Non-pigmented ciliary epithelial cell (primary cell): ENCODE measurements around the gene CHST6.
A peak's percentile ranks its signal among the peaks of the same experiment; 100 is the strongest.
"Not testable (repeated sequence)": the region's sequence is repeated elsewhere in the genome, so short reads cannot be mapped to it uniquely, and the experiment has no call there.

Experiments used
- DNase-seq: peaks from one replicate; pipeline ENCODE4 v3.0.0-alpha.2; 2010; ENCODE audit warnings: low read depth

CHST6 gene

DNA sequence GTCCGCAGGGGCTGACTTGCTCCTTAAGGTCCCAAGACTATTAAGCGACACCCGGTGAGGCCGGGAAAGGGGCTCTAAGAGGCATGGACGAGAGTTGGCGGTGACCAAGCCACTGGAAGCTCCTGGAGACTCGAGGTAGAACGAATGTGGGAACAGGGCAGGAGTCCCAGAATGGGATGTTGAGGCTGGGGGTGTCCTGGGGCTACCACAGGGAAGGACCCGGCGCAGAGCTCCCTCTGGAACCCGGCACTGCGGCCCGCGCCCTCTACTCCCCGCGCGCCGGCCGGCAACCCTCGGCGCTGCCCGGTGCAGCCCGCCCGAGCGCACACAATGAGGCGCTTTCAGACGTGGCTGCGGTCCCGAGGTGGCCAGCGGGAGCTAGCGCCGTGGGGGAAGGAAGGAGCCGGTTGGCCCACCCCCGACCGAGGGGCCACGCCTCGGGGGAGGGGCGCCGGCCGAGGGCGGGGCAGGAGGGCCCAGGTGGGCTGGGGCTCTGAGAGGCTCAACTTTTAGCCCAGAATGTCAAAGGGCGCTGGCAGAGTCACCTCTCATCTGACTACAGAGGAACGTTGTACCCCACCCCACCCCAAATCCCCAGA is at the start of gene CHST6:
TSS of gene CHST6 (minus strand) at position 366 of the 599 bp plus-strand sequence. CDS start 15,613 bp downstream, outside the sequence.
- no peak for DNase-seq

GRCh38 chr16:75542462-75542861 is 47.2 kb upstream of the CHST6 start:
- not testable (repeated sequence) for DNase-seq

DNA sequence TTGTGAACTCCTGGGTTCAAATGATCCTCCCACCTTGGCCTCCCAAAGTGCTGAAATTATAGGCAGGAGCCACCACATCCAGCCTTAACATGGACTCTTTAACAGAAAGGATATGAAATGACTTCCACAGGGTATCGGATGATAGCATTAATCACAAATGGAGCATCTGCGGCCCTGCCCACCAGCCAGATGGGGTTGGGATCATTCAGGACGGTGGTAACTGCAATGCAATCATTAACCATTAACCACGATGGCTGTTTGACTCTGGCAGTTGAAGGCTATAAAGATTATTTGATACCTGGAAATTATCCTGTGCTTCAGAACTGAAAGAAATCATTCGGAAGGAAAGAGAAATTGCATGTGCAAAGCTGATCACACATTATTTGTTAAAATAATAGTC is 46.0 kb upstream of the CHST6 start:
- DNase-seq, result no peak

DNA sequence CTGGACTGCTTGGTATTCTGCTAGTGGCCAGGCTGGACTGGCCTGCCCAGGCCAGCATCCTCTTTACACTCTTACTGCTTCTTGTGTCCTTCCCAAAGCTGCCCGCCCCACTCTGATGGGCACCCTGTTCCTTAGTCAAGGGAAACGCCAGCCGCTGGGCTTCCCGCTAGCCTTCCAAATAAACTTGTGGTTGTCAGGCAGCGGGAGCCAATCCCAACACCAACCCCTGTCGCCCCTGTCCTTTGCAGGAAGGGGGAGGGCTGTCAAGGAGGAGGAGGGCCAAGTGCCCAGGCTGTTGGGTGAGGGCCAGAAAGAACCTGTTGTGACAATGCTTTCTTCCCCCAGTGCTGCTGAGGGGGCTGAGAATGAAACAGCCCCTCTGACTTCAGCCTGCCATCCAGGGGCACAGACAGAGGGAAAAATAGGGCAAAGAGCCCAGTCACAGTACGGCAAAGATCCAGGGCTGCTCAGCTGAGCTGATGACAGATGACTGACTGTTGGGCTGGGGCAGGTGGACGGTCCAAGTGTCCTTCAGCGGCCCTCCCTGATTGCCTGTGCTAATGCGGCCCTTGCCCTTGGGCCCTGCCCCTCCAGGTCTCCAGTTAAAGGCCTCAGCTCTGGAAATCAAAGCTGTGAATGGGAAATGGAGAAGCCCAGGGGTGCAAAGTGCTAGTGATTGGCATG is 43.8 kb upstream of the CHST6 start:
- DNase-seq, result not testable (repeated sequence)

DNA sequence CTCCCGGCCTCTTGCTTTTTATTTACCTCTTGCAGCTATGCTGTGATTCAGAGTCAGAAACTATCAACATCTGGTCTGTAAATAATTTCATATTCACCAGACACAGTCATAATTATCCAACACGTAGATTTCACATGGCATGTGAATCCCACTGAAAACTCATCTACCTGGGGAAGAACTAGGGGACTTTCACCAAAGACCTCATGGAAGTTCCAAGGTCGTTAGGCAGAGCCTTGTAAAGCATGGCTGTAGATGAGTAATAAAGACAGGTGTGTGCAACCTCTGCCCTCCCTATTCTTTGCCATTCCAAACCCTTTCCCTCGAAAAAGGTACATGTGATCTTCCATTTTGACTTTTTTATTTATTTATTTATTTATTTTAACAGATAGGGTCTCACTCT is 42.5 kb upstream of the CHST6 start:
- no peak for DNase-seq

GRCh38 chr16:75535901-75536300 is 40.7 kb upstream of the CHST6 start, which contains the start of gene CHST5:
Gene CHST5 (minus strand): TSS chr16:75536108. CDS start chr16:75530384, 5,724 bp downstream.
- DNase-seq, result no peak

GRCh38 chr16:75535211-75535843 is 40.1 kb upstream of the CHST6 start:
- no peak for DNase-seq

- no peak for DNase-seq
Measured at GRCh38 chr16:75534560-75535205, 39.4 kb upstream of the CHST6 start.

DNA sequence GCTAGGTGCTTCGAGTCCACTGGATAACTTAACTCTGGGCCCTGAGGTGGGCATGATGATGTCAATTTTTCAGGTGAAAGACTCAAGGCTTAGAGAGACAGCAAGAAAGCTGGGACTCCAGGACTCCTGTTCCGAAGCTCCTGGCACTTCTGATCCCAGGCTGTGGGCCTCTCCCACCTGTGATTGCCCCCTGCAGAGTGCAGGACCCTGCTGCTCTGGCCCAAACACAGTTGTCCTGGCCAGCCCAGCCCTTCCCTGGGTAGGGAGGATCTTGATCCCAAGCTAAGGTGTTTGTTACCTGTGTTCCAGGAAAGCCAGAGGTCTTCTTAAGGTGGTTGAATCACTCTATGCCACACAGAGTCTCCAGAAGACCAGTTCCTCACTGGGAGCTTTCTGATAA is 37.5 kb upstream of the CHST6 start:
- no peak for DNase-seq

GRCh38 chr16:75532142-75532765 is 37.0 kb upstream of the CHST6 start:
- DNase-seq, result no peak

DNA sequence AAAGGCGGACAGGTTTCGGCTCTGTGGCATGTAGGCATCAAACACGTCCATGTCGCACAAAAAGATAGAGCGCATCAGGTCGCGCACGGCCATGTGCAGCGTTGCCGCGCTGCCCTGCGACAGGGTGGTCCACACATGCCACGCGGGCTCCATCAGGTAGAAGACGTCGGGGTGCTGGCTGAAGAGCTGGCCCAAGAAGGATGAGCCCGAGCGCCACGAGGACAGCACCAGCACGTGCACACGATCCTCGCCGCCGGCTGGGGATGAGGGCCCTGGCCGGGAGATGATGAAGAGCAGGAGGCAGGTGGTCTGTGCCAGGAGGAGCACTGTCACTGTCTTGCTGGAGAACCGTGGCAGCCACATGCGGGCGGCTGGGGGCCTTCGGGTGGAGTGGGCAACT is 34.7 kb upstream of the CHST6 start:
- DNase-seq, result no peak

DNA sequence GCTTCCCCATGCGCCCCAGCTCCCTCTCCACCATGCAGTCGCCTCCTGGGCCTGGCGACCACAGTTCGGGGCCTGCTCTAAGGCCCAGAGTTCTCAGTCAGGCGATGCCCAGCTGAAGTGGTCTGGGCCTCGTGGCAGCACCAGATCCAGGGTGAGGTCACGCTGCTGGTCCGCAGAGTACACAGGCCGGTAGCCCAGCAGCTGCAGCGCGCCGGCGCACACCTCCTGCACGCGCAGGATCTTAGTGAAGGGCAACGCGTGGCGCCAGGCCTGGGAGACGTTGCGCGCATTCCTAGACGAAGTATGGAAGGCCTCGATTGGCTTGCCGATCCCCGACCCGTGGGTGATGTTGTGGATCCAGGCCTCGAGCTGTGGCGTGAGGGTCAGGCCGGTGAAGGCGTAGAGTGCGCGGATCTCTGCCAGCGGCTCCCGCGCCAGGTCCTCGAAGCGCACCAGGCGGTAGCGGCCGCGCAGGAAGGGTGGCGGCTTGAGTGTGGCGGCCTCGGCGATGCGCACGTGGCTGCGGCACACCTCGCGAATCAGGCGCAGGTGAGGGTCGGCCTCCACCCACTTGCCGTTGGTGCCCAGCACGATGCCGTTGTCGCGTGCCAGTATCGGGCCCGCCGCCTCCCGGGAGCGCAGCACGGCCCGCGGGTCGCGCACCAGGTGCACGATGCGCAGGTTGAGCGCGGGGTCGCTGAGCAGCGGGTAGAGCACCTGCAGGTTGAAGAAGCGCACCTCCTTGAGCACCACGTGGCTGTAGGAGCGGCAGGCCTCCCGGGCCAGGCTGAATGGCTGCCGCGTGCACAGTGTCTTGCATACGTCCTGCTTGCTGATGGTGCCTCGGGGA is 34.0 kb upstream of the CHST6 start:
- DNase-seq, result no peak

- DNase-seq, result no peak
Measured at GRCh38 chr16:75527825-75528299, 32.6 kb upstream of the CHST6 start.

GRCh38 chr16:75526032-75526790 is 31.0 kb upstream of the CHST6 start:
- DNase-seq, result no peak

DNA sequence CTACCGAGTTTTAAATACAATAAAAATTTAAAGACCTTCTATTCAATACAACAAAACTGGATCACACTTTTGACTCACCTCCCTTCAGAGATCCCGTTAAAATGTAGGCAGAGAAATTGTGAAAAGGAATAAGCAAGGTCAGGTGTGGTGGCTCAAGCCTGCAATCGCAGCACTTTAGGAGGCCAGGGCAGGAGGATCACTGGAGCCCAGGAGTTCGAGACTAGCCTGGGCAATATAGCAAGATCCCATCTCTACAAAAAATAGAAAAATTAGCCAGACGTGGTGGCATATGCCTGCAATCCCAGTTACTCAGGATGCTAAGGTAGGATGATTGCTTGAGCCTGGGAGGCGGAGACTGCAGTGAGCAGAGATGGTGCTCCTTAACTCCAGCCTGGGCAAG is 23.9 kb upstream of the CHST6 start:
- DNase-seq, result no peak

DNA sequence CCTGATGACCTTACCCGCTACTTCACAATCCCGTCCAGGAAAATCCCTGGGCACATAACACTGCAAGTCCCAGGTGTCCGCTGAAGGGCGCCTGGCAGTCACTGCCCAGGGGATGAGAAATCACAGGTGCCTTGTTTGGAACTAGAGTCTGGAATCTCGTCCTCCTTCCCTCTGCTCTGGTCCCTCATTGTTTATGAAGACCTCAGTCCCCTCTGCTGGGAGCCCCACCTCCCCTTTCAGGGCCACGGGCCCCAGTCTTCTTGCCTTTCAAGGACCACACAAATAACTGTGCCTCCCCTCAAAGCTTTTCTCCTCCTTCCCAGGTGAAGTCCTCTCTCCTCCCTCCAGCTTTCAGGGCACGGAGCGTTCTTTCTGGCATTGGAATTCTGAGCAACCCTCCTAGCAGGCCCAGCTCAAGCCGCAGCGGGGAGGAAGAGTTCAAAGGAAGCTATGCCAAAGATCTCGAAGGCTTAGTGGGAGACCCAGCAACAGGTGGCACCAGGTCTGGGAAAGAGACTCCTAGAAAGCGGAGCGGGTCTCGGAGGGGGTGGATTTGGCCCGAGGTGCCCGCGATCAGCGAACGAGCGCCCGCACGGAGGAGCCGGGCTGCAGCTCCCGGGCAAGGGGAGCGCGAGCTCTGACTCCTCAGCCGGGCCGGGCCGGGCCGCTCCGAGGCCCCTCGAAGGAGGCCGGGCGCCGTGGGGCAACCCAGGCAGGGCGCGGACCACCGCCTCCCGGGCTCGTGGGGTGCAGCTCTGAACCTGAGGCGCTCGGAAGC is 21.1 kb upstream of the CHST6 start:
- DNase-seq, result not testable (repeated sequence)

DNA sequence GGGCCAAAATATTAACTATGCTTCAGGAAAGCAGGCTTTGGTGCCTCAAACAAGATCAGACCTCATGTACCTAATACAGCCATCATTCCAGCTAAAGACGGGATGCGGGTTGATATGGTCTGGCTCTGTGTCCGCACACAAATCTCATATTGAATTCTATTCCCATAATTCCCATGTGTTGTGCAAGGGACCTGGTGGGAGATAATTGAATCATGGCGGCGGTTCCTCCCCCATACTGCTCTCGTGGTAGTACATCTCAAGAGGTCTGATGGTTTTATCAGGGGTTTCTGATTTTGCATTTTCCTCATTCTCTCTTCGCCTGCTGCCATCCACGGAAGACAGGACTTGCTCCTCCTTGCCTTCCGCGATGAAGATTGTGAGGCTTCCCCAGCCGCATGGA is 19.1 kb upstream of the CHST6 start:
- no peak for DNase-seq

DNA sequence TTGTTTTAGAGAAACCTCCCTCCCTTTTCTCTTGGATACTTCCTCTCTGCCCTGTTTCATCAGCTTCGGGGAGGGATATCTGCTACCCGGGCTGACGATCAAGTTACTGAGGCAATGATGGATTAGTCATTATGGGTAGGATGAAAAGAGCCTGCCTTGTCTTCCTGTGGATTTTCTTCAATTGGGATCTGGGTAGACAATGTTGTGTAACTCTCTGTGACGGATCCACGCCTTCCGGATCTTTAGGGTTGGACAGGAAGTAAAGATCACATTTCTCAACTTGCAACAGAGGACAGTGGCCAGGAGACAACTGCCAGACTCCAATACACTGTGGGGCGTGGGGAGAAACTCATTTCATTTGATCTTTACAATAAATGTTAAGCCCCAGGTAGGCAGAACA is 11.3 kb upstream of the CHST6 start:
- DNase-seq, result peak; percentile 82

GRCh38 chr16:75506107-75506506 is 10.9 kb upstream of the CHST6 start:
- no peak for DNase-seq

GRCh38 chr16:75503801-75504200 is 8.6 kb upstream of the CHST6 start:
- no peak for DNase-seq
